Astrocyte (in vitro differentiated cells and primary cell): Measurements from ENCODE around the gene WDR1. TPM values are rescaled to one million over a fixed set of nuclear protein-coding genes. Genes with fewer than 3 reads are reported as not detected.

ENCODE experiments used
- DNase-seq: peaks from one replicate; pipeline ENCODE4 v3.0.0-alpha.2; 2010; ENCODE audit warnings: low read depth
- FAIRE-seq: peaks from 2 replicates; lab custom pipeline; 2011; peaks lifted over from hg19 to GRCh38; lab: Jason Lieb, UNC
- H2AFZ ChIP-seq: 2 replicates; pipeline ENCODE4 v1.6.0; 2012; ENCODE audit warnings: low read depth, low read length, inconsistent platforms
- H3K27ac ChIP-seq: 2 replicates; pipeline ENCODE4 v1.5.1; 2011; ENCODE audit warnings: low read depth, low read length, inconsistent platforms
- H3K27me3 ChIP-seq: 2 replicates; pipeline ENCODE4 v1.6.0; 2011; ENCODE audit warnings: low read length, inconsistent platforms; ENCODE audit not compliant: insufficient read depth
- H3K36me3 ChIP-seq: 2 replicates; pipeline ENCODE4 v1.5.1; 2011; ENCODE audit warnings: low read length, inconsistent platforms; ENCODE audit not compliant: insufficient read depth
- H3K4me1 ChIP-seq: 2 replicates; pipeline ENCODE4 v1.5.1; 2011; ENCODE audit warnings: low read length, inconsistent platforms; ENCODE audit not compliant: insufficient read depth
- H3K4me2 ChIP-seq: 2 replicates; pipeline ENCODE4 v1.6.0; 2012; ENCODE audit warnings: low read length, inconsistent platforms
- H3K4me3 ChIP-seq: 2 replicates; pipeline ENCODE4 v1.5.1; 2011; ENCODE audit warnings: low read depth, mild to moderate bottlenecking, low read length, inconsistent platforms; ENCODE audit not compliant: insufficient read depth
- H3K79me2 ChIP-seq: 2 replicates; pipeline ENCODE4 v1.6.0; 2012; ENCODE audit warnings: mild to moderate bottlenecking, low read length, inconsistent platforms; ENCODE audit not compliant: insufficient read depth
- H3K9ac ChIP-seq: 2 replicates; pipeline ENCODE4 v1.6.0; 2012; ENCODE audit warnings: mild to moderate bottlenecking, low read length, inconsistent platforms
- H3K9me3 ChIP-seq: 2 replicates; pipeline ENCODE4 v1.5.1; 2012; ENCODE audit warnings: low read depth, mild to moderate bottlenecking, low read length, inconsistent platforms; ENCODE audit not compliant: insufficient read depth
- H4K20me1 ChIP-seq: 2 replicates; pipeline ENCODE4 v1.6.0; 2012; ENCODE audit warnings: low read length, inconsistent platforms; ENCODE audit not compliant: insufficient read depth
- H3K27ac Mint-ChIP-seq: one replicate; pipeline ENCODE4 v1.8.0; 2021; ENCODE audit warnings: mild to moderate bottlenecking, mixed read lengths; ENCODE audit not compliant: unreplicated experiment
- H3K27me3 Mint-ChIP-seq: one replicate; pipeline ENCODE4 v1.8.0; 2021; ENCODE audit warnings: low read depth, mixed read lengths; ENCODE audit not compliant: unreplicated experiment
- H3K36me3 Mint-ChIP-seq: one replicate; pipeline ENCODE4 v1.8.0; 2021; ENCODE audit warnings: low read depth, mixed read lengths; ENCODE audit not compliant: unreplicated experiment
- H3K4me1 Mint-ChIP-seq: one replicate; pipeline ENCODE4 v1.8.0; 2021; ENCODE audit warnings: low read depth, mixed read lengths; ENCODE audit not compliant: unreplicated experiment
- H3K4me3 Mint-ChIP-seq: one replicate; pipeline ENCODE4 v1.8.0; 2021; ENCODE audit warnings: mild to moderate bottlenecking, moderate library complexity, mixed read lengths; ENCODE audit not compliant: unreplicated experiment
- H3K9me3 Mint-ChIP-seq: one replicate; pipeline ENCODE4 v1.8.0; 2021; ENCODE audit warnings: mild to moderate bottlenecking, mixed read lengths; ENCODE audit not compliant: unreplicated experiment
- EZH2 ChIP-seq: IDR thresholded peaks from 2 replicates; pipeline ENCODE4 v1.6.1; 2012; ENCODE audit warnings: mild to moderate bottlenecking, low read length, inconsistent platforms; ENCODE audit not compliant: insufficient read depth
- total RNA-seq: library from RNA; stranded (reverse); gene quantifications from 2 replicates; pipeline ENCODE4 v1.2.1, GENCODE V29; 2021
- TF ChIP-seq, protein P1 (sequence below): IDR thresholded peaks from 2 replicates; pipeline ENCODE4 v1.5.1; 2011; ENCODE audit warnings: low read depth, mild to moderate bottlenecking, inconsistent platforms, low read length, moderate library complexity; ENCODE audit not compliant: insufficient read depth

Gene WDR1
- total RNA-seq, 1 donor from 2014 or later: 620 TPM

GRCh38 chr4:10034612-10035104 is 81.9 kb downstream of the WDR1 start:
- no peaks in the 10 kb centered on the region for H3K36me3 ChIP-seq
- Mint-ChIP-seq H3K4me1 (peaks cover 26% of the 10 kb centered on the region), H3K36me3 (no peaks in the 10 kb centered on the region), H3K9me3 (no peaks in the 10 kb centered on the region), H3K4me3 (no peak overlapping the region), H3K27me3 (peaks cover 11% of the 10 kb centered on the region), H3K27ac (no peak overlapping the region)
- H3K27me3 ChIP-seq: no peaks in the 10 kb centered on the region
- H3K9ac ChIP-seq: no peak overlapping the region
- H2AFZ ChIP-seq: no peak overlapping the region
- H3K4me3 ChIP-seq: no peak overlapping the region
- DNase-seq (no peak), FAIRE-seq (no peak)
- H3K9me3 ChIP-seq: no peaks in the 10 kb centered on the region
- peaks cover 31% of the 10 kb centered on the region for H3K4me1 ChIP-seq
- TF ChIP-seq, protein P1, sequence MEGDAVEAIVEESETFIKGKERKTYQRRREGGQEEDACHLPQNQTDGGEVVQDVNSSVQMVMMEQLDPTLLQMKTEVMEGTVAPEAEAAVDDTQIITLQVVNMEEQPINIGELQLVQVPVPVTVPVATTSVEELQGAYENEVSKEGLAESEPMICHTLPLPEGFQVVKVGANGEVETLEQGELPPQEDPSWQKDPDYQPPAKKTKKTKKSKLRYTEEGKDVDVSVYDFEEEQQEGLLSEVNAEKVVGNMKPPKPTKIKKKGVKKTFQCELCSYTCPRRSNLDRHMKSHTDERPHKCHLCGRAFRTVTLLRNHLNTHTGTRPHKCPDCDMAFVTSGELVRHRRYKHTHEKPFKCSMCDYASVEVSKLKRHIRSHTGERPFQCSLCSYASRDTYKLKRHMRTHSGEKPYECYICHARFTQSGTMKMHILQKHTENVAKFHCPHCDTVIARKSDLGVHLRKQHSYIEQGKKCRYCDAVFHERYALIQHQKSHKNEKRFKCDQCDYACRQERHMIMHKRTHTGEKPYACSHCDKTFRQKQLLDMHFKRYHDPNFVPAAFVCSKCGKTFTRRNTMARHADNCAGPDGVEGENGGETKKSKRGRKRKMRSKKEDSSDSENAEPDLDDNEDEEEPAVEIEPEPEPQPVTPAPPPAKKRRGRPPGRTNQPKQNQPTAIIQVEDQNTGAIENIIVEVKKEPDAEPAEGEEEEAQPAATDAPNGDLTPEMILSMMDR: no peak
- TF ChIP-seq EZH2: no peak
- no peak overlapping the region for H3K4me2 ChIP-seq
- H4K20me1 ChIP-seq: no peaks in the 10 kb centered on the region
- H3K27ac ChIP-seq: no peak overlapping the region
- H3K79me2 ChIP-seq: no peaks in the 10 kb centered on the region

GRCh38 chr4:10034136-10034535 is 82.5 kb downstream of the WDR1 start:
- Mint-ChIP-seq H3K27me3 (peaks cover 7% of the 10 kb centered on the region), H3K4me3 (no peak overlapping the region), H3K27ac (no peak overlapping the region), H3K9me3 (no peaks in the 10 kb centered on the region), H3K36me3 (no peaks in the 10 kb centered on the region), H3K4me1 (peaks cover 26% of the 10 kb centered on the region)
- DNase-seq: no peak
- H4K20me1 ChIP-seq: no peaks in the 10 kb centered on the region
- no peaks in the 10 kb centered on the region for H3K27me3 ChIP-seq
- no peak overlapping the region for H3K4me2 ChIP-seq
- H3K27ac ChIP-seq: no peak overlapping the region
- H3K36me3 ChIP-seq: no peaks in the 10 kb centered on the region
- H3K9ac ChIP-seq: no peak overlapping the region
- H3K4me1 ChIP-seq: peaks cover 31% of the 10 kb centered on the region
- FAIRE-seq: no peak
- no peaks in the 10 kb centered on the region for H3K9me3 ChIP-seq
- H2AFZ ChIP-seq: no peak overlapping the region
- no peaks in the 10 kb centered on the region for H3K79me2 ChIP-seq
- TF ChIP-seq, protein P1: no peak
- TF ChIP-seq EZH2: no peak
- H3K4me3 ChIP-seq: no peak overlapping the region

DNA sequence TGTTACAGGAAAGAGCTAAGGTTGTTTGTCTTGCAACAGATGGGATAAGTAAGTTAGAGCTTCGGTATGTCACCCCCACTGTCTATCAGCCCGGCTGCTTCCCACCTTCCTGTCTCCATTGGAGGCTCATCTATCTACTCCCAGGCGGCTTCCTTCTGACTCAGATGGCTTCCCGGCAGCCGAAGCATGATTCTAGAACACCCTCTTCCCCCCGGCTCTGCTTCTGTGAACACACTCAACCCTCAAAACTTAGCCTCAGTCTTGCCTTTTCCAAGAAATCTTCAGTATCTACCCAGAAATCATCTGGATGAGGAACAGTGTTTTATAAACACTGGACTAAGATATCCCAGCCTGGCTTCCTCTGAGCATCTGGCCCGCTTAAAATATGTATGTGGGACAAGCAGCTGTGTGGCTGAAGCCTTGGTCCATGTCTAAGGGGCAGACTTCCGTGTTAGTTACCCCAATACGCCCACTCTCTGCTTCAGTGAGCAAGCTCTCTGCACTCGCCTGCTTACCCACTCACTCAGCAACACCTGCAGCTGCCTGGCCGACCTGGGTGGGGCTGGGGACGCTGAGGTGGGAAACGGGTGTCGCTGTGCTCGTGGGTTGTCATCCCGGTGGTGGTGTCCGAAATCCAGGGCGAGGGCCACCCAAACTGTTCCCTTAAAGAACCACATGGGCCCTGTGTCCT is 83.3 kb downstream of the WDR1 start:
- DNase-seq (peak; percentile 80), FAIRE-seq (peak; percentile 43)
- no peaks in the 10 kb centered on the region for H3K36me3 Mint-ChIP-seq
- H3K27me3 Mint-ChIP-seq: peaks cover 9% of the 10 kb centered on the region
- Histone ChIP-seq H3K36me3 (no peaks in the 10 kb centered on the region), H2AFZ (peak overlapping the region; percentile 21), H3K27ac (peak overlapping the region; percentile 50), H3K79me2 (no peaks in the 10 kb centered on the region), H3K4me1 (peaks cover 31% of the 10 kb centered on the region), H3K9me3 (no peaks in the 10 kb centered on the region), H3K9ac (no peak overlapping the region), H3K4me2 (peak overlapping the region; percentile 70), H4K20me1 (no peaks in the 10 kb centered on the region), H3K4me3 (peak overlapping the region; percentile 1), H3K27me3 (no peaks in the 10 kb centered on the region)
- peaks cover 32% of the 10 kb centered on the region for H3K4me1 Mint-ChIP-seq
- H3K9me3 Mint-ChIP-seq: no peaks in the 10 kb centered on the region
- no peak overlapping the region for H3K4me3 Mint-ChIP-seq
- H3K27ac Mint-ChIP-seq: peak overlapping the region; percentile 54
- TF ChIP-seq, protein P1: no peak
- no peak for TF ChIP-seq EZH2
